EL (cell line): ENCODE results near the gene DEUP1.
A peak's percentile ranks its signal among the peaks of the same experiment; 100 is the strongest.
"Not testable (repeated sequence)": the region's sequence is repeated elsewhere in the genome, so short reads cannot be mapped to it uniquely, and the experiment has no call there.

ENCODE experiments used
- DNase-seq: peaks from one replicate; pipeline ENCODE4 v3.0.0-alpha.2; 2016

DEUP1 gene

GRCh38 chr11:93361435-93361834, 30.9 kb downstream of the DEUP1 start:
- no peak for DNase-seq

- DNase-seq, result no peak
These were observed 37.5 kb downstream of the DEUP1 start for GRCh38 chr11:93368022-93368421.

GRCh38 chr11:93370260-93370659, 39.7 kb downstream of the DEUP1 start:
- peak; percentile 61 for DNase-seq

- DNase-seq, result no peak
These were observed 59.2 kb downstream of the DEUP1 start for GRCh38 chr11:93389737-93390136.

GRCh38 chr11:93392867-93393266, 62.3 kb downstream of the DEUP1 start:
- DNase-seq, result no peak

GRCh38 chr11:93393386-93393785, 62.8 kb downstream of the DEUP1 start:
- no peak for DNase-seq

- no peak for DNase-seq
These were observed 63.9 kb downstream of the DEUP1 start for GRCh38 chr11:93394488-93394887.

GRCh38 chr11:93396316-93396715, 65.8 kb downstream of the DEUP1 start:
- DNase-seq, result peak; percentile 53

- DNase-seq, result no peak
These were observed 73.4 kb downstream of the DEUP1 start for GRCh38 chr11:93403930-93404329.

GRCh38 chr11:93407777-93408401, 77.3 kb downstream of the DEUP1 start:
- no peak for DNase-seq

- DNase-seq, result no peak
These were observed 79.9 kb downstream of the DEUP1 start for GRCh38 chr11:93410441-93410840.

GRCh38 chr11:93411705-93412104, 81.2 kb downstream of the DEUP1 start:
- no peak for DNase-seq

GRCh38 chr11:93432247-93432646, 101.7 kb downstream of the DEUP1 start:
- DNase-seq, result no peak

GRCh38 chr11:93443232-93443631, 112.7 kb downstream of the DEUP1 start:
- DNase-seq, result not testable (repeated sequence)

- DNase-seq, result no peak
These were observed 114.1 kb downstream of the DEUP1 start for GRCh38 chr11:93444617-93445073.

- DNase-seq, result no peak
These were observed 127.7 kb downstream of the DEUP1 start for GRCh38 chr11:93458286-93458685.

- DNase-seq, result not testable (repeated sequence)
These were observed 133.1 kb downstream of the DEUP1 start for GRCh38 chr11:93463666-93464065.

GRCh38 chr11:93464927-93465540, 134.5 kb downstream of the DEUP1 start:
- DNase-seq, result no peak

- no peak for DNase-seq
These were observed 136.5 kb downstream of the DEUP1 start for GRCh38 chr11:93467054-93467453.

- no peak for DNase-seq
These were observed 137.7 kb downstream of the DEUP1 start for GRCh38 chr11:93468290-93468689.

- DNase-seq, result no peak
These were observed 143.6 kb downstream of the DEUP1 start for GRCh38 chr11:93474123-93474522.

- DNase-seq, result peak; percentile 79
These were observed 146.3 kb downstream of the DEUP1 start for GRCh38 chr11:93476796-93477195.

- DNase-seq, result peak; percentile 6
These were observed 147.2 kb downstream of the DEUP1 start for GRCh38 chr11:93477684-93478234.

- no peak for DNase-seq
These were observed 148.3 kb downstream of the DEUP1 start for GRCh38 chr11:93478841-93479240.

GRCh38 chr11:93480256-93480655, 149.7 kb downstream of the DEUP1 start:
- no peak for DNase-seq
